Activated naive CD4-positive, alpha-beta T cell treated with anti-CD3 and anti-CD28 coated beads, Interleukin-2, amount 50 U/mL, for 24 hours (primary cell): ENCODE data around the gene CLEC16A.
A peak's percentile ranks its signal among the peaks of the same experiment; 100 is the strongest.

Experiments
- H3K27ac Mint-ChIP-seq: one replicate; pipeline ENCODE4 v1.8.0; 2021; ENCODE audit warnings: mild to moderate bottlenecking, mixed read lengths
- H3K27me3 Mint-ChIP-seq: one replicate; pipeline ENCODE4 v1.8.0; 2021; ENCODE audit warnings: mixed read lengths
- H3K36me3 Mint-ChIP-seq: one replicate; pipeline ENCODE4 v1.8.0; 2021; ENCODE audit warnings: mixed read lengths
- H3K4me1 Mint-ChIP-seq: one replicate; pipeline ENCODE4 v1.8.0; 2021; ENCODE audit warnings: mixed read lengths
- H3K4me3 Mint-ChIP-seq: one replicate; pipeline ENCODE4 v1.8.0; 2021; ENCODE audit warnings: mild to moderate bottlenecking, mixed read lengths
- H3K9me3 Mint-ChIP-seq: one replicate; pipeline ENCODE4 v1.8.0; 2021; ENCODE audit warnings: mixed read lengths

CLEC16A gene

GRCh38 chr16:11168386-11169051 lies 224.2 kb downstream of the CLEC16A start:
- H3K36me3 Mint-ChIP-seq = no peaks in the 10 kb centered on the region
- no peak overlapping the region for H3K27ac Mint-ChIP-seq
- H3K4me3 Mint-ChIP-seq = no peak overlapping the region
- H3K9me3 Mint-ChIP-seq = no peaks in the 10 kb centered on the region
- no peaks in the 10 kb centered on the region for H3K4me1 Mint-ChIP-seq
- no peaks in the 10 kb centered on the region for H3K27me3 Mint-ChIP-seq

GRCh38 chr16:11169641-11170040 lies 225.3 kb downstream of the CLEC16A start:
- H3K36me3 Mint-ChIP-seq = peaks cover 3% of the 10 kb centered on the region
- H3K4me1 Mint-ChIP-seq = peaks cover 1% of the 10 kb centered on the region
- no peaks in the 10 kb centered on the region for H3K27me3 Mint-ChIP-seq
- H3K9me3 Mint-ChIP-seq = no peaks in the 10 kb centered on the region
- H3K27ac Mint-ChIP-seq = no peak overlapping the region
- no peak overlapping the region for H3K4me3 Mint-ChIP-seq

- H3K27me3 Mint-ChIP-seq = no peaks in the 10 kb centered on the region
- peaks cover 7% of the 10 kb centered on the region for H3K4me1 Mint-ChIP-seq
- H3K27ac Mint-ChIP-seq = no peak overlapping the region
- H3K36me3 Mint-ChIP-seq = peaks cover 7% of the 10 kb centered on the region
- no peak overlapping the region for H3K4me3 Mint-ChIP-seq
- H3K9me3 Mint-ChIP-seq = no peaks in the 10 kb centered on the region
These were observed 225.8 kb downstream of the CLEC16A start for GRCh38 chr16:11170201-11170600.

GRCh38 chr16:11170696-11171447 lies 226.5 kb downstream of the CLEC16A start:
- Mint-ChIP-seq H3K4me3 (no peak overlapping the region), H3K9me3 (no peaks in the 10 kb centered on the region), H3K36me3 (peaks cover 7% of the 10 kb centered on the region), H3K27ac (no peak overlapping the region), H3K27me3 (no peaks in the 10 kb centered on the region), H3K4me1 (peaks cover 14% of the 10 kb centered on the region)

- H3K27ac Mint-ChIP-seq = no peak overlapping the region
These were observed 227.0 kb downstream of the CLEC16A start for GRCh38 chr16:11171448-11171709.

GRCh38 chr16:11171757-11172299 lies 227.5 kb downstream of the CLEC16A start:
- no peak overlapping the region for H3K27ac Mint-ChIP-seq
- peaks cover 7% of the 10 kb centered on the region for H3K36me3 Mint-ChIP-seq

More at GRCh38 chr16:11171448-11171709, 227.0 kb downstream of the CLEC16A start:
- Mint-ChIP-seq H3K27me3 (no peaks in the 10 kb centered on the region), H3K36me3 (peaks cover 7% of the 10 kb centered on the region), H3K4me1 (peaks cover 19% of the 10 kb centered on the region), H3K4me3 (no peak overlapping the region), H3K9me3 (no peaks in the 10 kb centered on the region)

GRCh38 chr16:11173426-11173825 lies 229.1 kb downstream of the CLEC16A start:
- no peak overlapping the region for H3K4me3 Mint-ChIP-seq
- H3K9me3 Mint-ChIP-seq = no peaks in the 10 kb centered on the region
- H3K27me3 Mint-ChIP-seq = no peaks in the 10 kb centered on the region
- H3K4me1 Mint-ChIP-seq = peaks cover 19% of the 10 kb centered on the region
- peaks cover 7% of the 10 kb centered on the region for H3K36me3 Mint-ChIP-seq
- no peak overlapping the region for H3K27ac Mint-ChIP-seq

More at GRCh38 chr16:11171757-11172299, 227.5 kb downstream of the CLEC16A start:
- Mint-ChIP-seq H3K9me3 (no peaks in the 10 kb centered on the region), H3K4me3 (no peak overlapping the region), H3K4me1 (peaks cover 19% of the 10 kb centered on the region), H3K27me3 (no peaks in the 10 kb centered on the region)

- H3K4me1 Mint-ChIP-seq = peaks cover 19% of the 10 kb centered on the region
- H3K36me3 Mint-ChIP-seq = peaks cover 9% of the 10 kb centered on the region
- H3K4me3 Mint-ChIP-seq = no peak overlapping the region
- H3K27ac Mint-ChIP-seq = no peak overlapping the region
- no peaks in the 10 kb centered on the region for H3K27me3 Mint-ChIP-seq
- no peaks in the 10 kb centered on the region for H3K9me3 Mint-ChIP-seq
These were observed 229.8 kb downstream of the CLEC16A start for GRCh38 chr16:11174141-11174540.

GRCh38 chr16:11175106-11175786 lies 230.9 kb downstream of the CLEC16A start:
- Mint-ChIP-seq H3K27ac (peak overlapping the region; percentile 43), H3K9me3 (no peaks in the 10 kb centered on the region), H3K36me3 (peaks cover 10% of the 10 kb centered on the region), H3K27me3 (no peaks in the 10 kb centered on the region), H3K4me3 (no peak overlapping the region), H3K4me1 (peaks cover 21% of the 10 kb centered on the region)

- H3K4me3 Mint-ChIP-seq = no peak overlapping the region
- H3K36me3 Mint-ChIP-seq = peaks cover 11% of the 10 kb centered on the region
- peaks cover 23% of the 10 kb centered on the region for H3K4me1 Mint-ChIP-seq
- H3K27ac Mint-ChIP-seq = no peak overlapping the region
- no peaks in the 10 kb centered on the region for H3K27me3 Mint-ChIP-seq
- H3K9me3 Mint-ChIP-seq = no peaks in the 10 kb centered on the region
These were observed 231.5 kb downstream of the CLEC16A start for GRCh38 chr16:11175787-11176341.

GRCh38 chr16:11177578-11178160 lies 233.3 kb downstream of the CLEC16A start:
- Mint-ChIP-seq H3K9me3 (no peaks in the 10 kb centered on the region), H3K4me3 (no peak overlapping the region), H3K36me3 (peaks cover 11% of the 10 kb centered on the region), H3K27me3 (no peaks in the 10 kb centered on the region), H3K4me1 (peaks cover 28% of the 10 kb centered on the region), H3K27ac (no peak overlapping the region)

- Mint-ChIP-seq H3K4me1 (peaks cover 28% of the 10 kb centered on the region), H3K27ac (no peak overlapping the region), H3K4me3 (no peak overlapping the region), H3K27me3 (no peaks in the 10 kb centered on the region), H3K9me3 (no peaks in the 10 kb centered on the region), H3K36me3 (peaks cover 11% of the 10 kb centered on the region)
These were observed 234.1 kb downstream of the CLEC16A start for GRCh38 chr16:11178424-11178823.

GRCh38 chr16:11179574-11179973 lies 235.2 kb downstream of the CLEC16A start:
- peaks cover 9% of the 10 kb centered on the region for H3K36me3 Mint-ChIP-seq
- H3K4me3 Mint-ChIP-seq = no peak overlapping the region
- peaks cover 28% of the 10 kb centered on the region for H3K4me1 Mint-ChIP-seq
- no peaks in the 10 kb centered on the region for H3K27me3 Mint-ChIP-seq
- H3K27ac Mint-ChIP-seq = no peak overlapping the region
- H3K9me3 Mint-ChIP-seq = no peaks in the 10 kb centered on the region

- Mint-ChIP-seq H3K9me3 (no peaks in the 10 kb centered on the region), H3K27me3 (no peaks in the 10 kb centered on the region), H3K4me3 (no peak overlapping the region), H3K27ac (no peak overlapping the region), H3K4me1 (peaks cover 18% of the 10 kb centered on the region), H3K36me3 (peaks cover 5% of the 10 kb centered on the region)
These were observed 236.1 kb downstream of the CLEC16A start for GRCh38 chr16:11180489-11180888.

GRCh38 chr16:11181242-11181898 lies 237.0 kb downstream of the CLEC16A start:
- Mint-ChIP-seq H3K4me1 (peaks cover 10% of the 10 kb centered on the region), H3K36me3 (peaks cover 5% of the 10 kb centered on the region), H3K4me3 (no peak overlapping the region), H3K9me3 (no peaks in the 10 kb centered on the region), H3K27ac (no peak overlapping the region), H3K27me3 (no peaks in the 10 kb centered on the region)
